ENCODE results near the gene CDH4.

- TF ChIP-seq CTCF (IDR thresholded peaks at IDR 0.05), result no peak
- TF ChIP-seq EZH2phosphoT487 (IDR thresholded peaks at IDR 0.05), result no peak
Measured at GRCh38 chr20:61517419-61517818, 265.4 kb downstream of the CDH4 start.

All from neural progenitor cell (in vitro differentiated cells).